ENCODE measurements around the gene CHD2. TPM values are rescaled to one million over a fixed set of nuclear protein-coding genes. Genes with fewer than 3 reads are reported as not detected.

The CHD2 gene
- total and polyA plus RNA-seq, 3 experiments from 2014 or later: 80.3 to 109 (median 99.0) TPM

DNA sequence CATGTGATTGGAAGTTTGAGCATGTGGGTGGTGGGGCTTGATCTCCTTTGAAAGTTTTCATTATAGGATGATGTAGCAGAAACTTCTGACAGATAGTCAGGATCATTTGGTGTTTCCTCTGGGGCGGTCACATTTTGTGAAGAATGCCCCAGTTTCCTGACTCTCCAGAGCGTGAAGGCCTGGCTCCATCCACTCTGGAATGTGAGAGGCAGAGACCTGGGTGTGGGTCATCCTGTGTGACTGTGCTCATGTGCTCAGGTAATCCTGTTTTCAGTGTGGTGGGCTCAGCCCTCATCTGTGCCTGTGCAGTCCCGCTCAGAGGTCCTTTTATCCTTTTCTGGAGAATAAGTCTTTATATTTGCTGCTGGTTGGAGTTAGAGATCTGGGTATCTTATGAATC, 107.9 kb downstream of the CHD2 start:
- H3K27ac ChIP-seq (ENCODE audit: low read depth, low read length): no peak overlapping the region
- DNase-seq: no peak
- peaks cover 86% of the 10 kb centered on the region for H3K36me3 ChIP-seq (ENCODE audit: insufficient read depth, low read length)
- Mint-ChIP-seq H3K4me3 (no peak overlapping the region), H3K27ac (peak overlapping the region in 6 of 8 donors; percentile 3 to 74 (median 62)), H3K4me1 (peaks cover 4 to 15% (median 6%) of the 10 kb centered on the region in 3 donors), H3K27me3 (no peaks in the 10 kb centered on the region), H3K9me3 (no peaks in the 10 kb centered on the region), H3K36me3 (peaks cover 19 to 93% (median 31%) of the 10 kb centered on the region in 3 donors)
- H3K4me3 ChIP-seq (ENCODE audit: low read length): no peak overlapping the region
- H3K4me1 ChIP-seq (ENCODE audit: insufficient read depth, low read length): no peaks in the 10 kb centered on the region
- no peaks in the 10 kb centered on the region for H3K9me3 ChIP-seq (ENCODE audit: low read length)
- CTCF ChIA-PET: no interaction called here
- POLR2A ChIA-PET: no interaction called here
- H3K27me3 ChIP-seq (ENCODE audit: insufficient read depth, low read length, poor library complexity, severe bottlenecking): no peaks in the 10 kb centered on the region

GRCh38 chr15:93012786-93013185, 112.7 kb downstream of the CHD2 start:
- no peak for DNase-seq
- H3K4me1 ChIP-seq (ENCODE audit: insufficient read depth, low read length): no peaks in the 10 kb centered on the region
- Mint-ChIP-seq H3K9me3 (no peaks in the 10 kb centered on the region), H3K36me3 (peaks cover 30 to 94% (median 42%) of the 10 kb centered on the region in 3 donors), H3K4me1 (peaks cover 7 to 15% (median 10%) of the 10 kb centered on the region in 3 donors), H3K27me3 (no peaks in the 10 kb centered on the region), H3K4me3 (no peak overlapping the region), H3K27ac (no peak overlapping the region)
- H3K27ac ChIP-seq (ENCODE audit: low read depth, low read length): no peak overlapping the region
- ChIA-PET CTCF (no interaction called here), POLR2A (no interaction called here)
- no peaks in the 10 kb centered on the region for H3K27me3 ChIP-seq (ENCODE audit: insufficient read depth, low read length, poor library complexity, severe bottlenecking)
- H3K9me3 ChIP-seq (ENCODE audit: low read length): no peaks in the 10 kb centered on the region
- peaks cover 89% of the 10 kb centered on the region for H3K36me3 ChIP-seq (ENCODE audit: insufficient read depth, low read length)
- H3K4me3 ChIP-seq (ENCODE audit: low read length): no peak overlapping the region

- CTCF ChIA-PET: interaction anchor here (1.0 to 1.5 kb wide), 2 partner anchors 10 to 13 kb away, joined by 3 read pairs; no protein-coding TSS in a partner anchor
- Histone ChIP-seq H3K27ac (ENCODE audit: low read depth, low read length) (no peak overlapping the region), H3K9me3 (ENCODE audit: low read length) (no peaks in the 10 kb centered on the region), H3K27me3 (ENCODE audit: insufficient read depth, low read length, poor library complexity, severe bottlenecking) (no peaks in the 10 kb centered on the region), H3K4me3 (ENCODE audit: low read length) (no peak overlapping the region), H3K4me1 (ENCODE audit: insufficient read depth, low read length) (peaks cover 6% of the 10 kb centered on the region), H3K36me3 (ENCODE audit: insufficient read depth, low read length) (peaks cover 91% of the 10 kb centered on the region)
- peaks cover 28 to 95% (median 57%) of the 10 kb centered on the region in 3 donors for H3K36me3 Mint-ChIP-seq
- no peaks in the 10 kb centered on the region for H3K27me3 Mint-ChIP-seq
- DNase-seq: no peak
- no peaks in the 10 kb centered on the region for H3K9me3 Mint-ChIP-seq
- H3K27ac Mint-ChIP-seq: peak overlapping the region in 3 of 8 donors; percentile 36 to 69 (median 67)
- no peak overlapping the region for H3K4me3 Mint-ChIP-seq
- POLR2A ChIA-PET: interaction anchor here (0.7 kb wide), 1 partner anchor 42 kb away, joined by 6 read pairs; no protein-coding TSS in a partner anchor
- peaks cover 33 to 57% (median 51%) of the 10 kb centered on the region in 3 donors for H3K4me1 Mint-ChIP-seq
These were observed 117.4 kb downstream of the CHD2 start for GRCh38 chr15:93017526-93017925.

- H3K36me3 ChIP-seq (ENCODE audit: insufficient read depth, low read length): peaks cover 90% of the 10 kb centered on the region
- ChIA-PET CTCF (interaction anchor here (1.5 kb wide), 1 partner anchor 9 kb away, joined by 3 read pairs; no protein-coding TSS in a partner anchor), POLR2A (no interaction called here)
- Mint-ChIP-seq H3K4me1 (peaks cover 44 to 68% (median 62%) of the 10 kb centered on the region in 3 donors), H3K27me3 (no peaks in the 10 kb centered on the region), H3K4me3 (no peak overlapping the region), H3K9me3 (no peaks in the 10 kb centered on the region), H3K27ac (peak overlapping the region in 7 of 8 donors; percentile 4 to 80 (median 54)), H3K36me3 (peaks cover 24 to 95% (median 61%) of the 10 kb centered on the region in 3 donors)
- no peak overlapping the region for H3K27ac ChIP-seq (ENCODE audit: low read depth, low read length)
- H3K9me3 ChIP-seq (ENCODE audit: low read length): no peaks in the 10 kb centered on the region
- H3K27me3 ChIP-seq (ENCODE audit: insufficient read depth, low read length, poor library complexity, severe bottlenecking): no peaks in the 10 kb centered on the region
- H3K4me1 ChIP-seq (ENCODE audit: insufficient read depth, low read length): peaks cover 8% of the 10 kb centered on the region
- no peak for DNase-seq
- H3K4me3 ChIP-seq (ENCODE audit: low read length): no peak overlapping the region
These were observed 118.5 kb downstream of the CHD2 start for GRCh38 chr15:93018574-93018973.

DNA sequence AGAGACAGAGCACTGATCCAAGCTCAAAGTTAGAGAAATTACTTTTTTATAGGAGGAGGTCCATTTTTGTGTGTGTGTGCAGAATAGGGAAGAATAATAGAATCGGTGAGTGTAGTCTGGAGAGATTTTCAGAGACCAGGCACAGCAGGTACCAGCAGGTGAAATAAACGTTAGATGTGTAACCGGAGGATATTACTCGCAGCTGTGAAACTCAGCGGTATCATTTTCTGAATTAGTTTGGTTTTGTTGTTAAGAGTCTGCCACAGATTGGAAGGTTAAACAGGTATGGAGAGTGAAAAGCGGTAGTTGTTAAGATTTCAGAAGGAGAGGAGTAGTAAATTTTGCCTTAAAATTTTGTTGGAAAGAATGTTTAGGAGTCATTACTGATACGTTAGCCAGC, 119.0 kb downstream of the CHD2 start:
- H3K4me1 Mint-ChIP-seq: peaks cover 49 to 72% (median 65%) of the 10 kb centered on the region in 3 donors

DNA sequence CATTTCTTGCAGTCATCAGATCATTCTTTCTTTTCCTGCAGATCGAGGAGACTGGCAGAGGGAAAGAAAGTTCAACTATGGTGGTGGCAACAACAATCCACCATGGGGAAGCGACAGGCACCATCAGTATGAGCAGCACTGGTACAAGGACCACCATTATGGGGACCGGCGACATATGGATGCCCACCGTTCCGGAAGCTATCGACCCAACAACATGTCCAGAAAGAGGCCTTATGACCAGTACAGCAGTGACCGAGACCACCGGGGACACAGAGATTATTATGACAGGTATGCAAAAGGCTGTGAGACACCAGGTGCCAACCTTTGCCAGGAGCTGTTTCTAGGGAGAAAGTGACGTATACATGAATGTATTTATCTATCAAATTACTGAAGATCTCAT, 119.8 kb downstream of the CHD2 start:
- H3K27ac Mint-ChIP-seq: peak overlapping the region in 7 of 8 donors; percentile 11 to 68 (median 29)
- POLR2A ChIA-PET: interaction anchor here (0.6 kb wide), 1 partner anchor 222 kb away, joined by 4 read pairs; no protein-coding TSS in a partner anchor

More for the DNA sequence above, 119.0 kb downstream of the CHD2 start:
- POLR2A ChIA-PET: no interaction called here
- Mint-ChIP-seq H3K36me3 (peaks cover 24 to 97% (median 64%) of the 10 kb centered on the region in 3 donors), H3K27me3 (no peaks in the 10 kb centered on the region), H3K27ac (peak overlapping the region in 6 of 8 donors; percentile 10 to 78 (median 32)), H3K9me3 (no peaks in the 10 kb centered on the region), H3K4me3 (peak overlapping the region in 1 of 7 donors; percentile 6)
- Histone ChIP-seq H3K4me1 (ENCODE audit: insufficient read depth, low read length) (peaks cover 8% of the 10 kb centered on the region), H3K4me3 (ENCODE audit: low read length) (no peak overlapping the region), H3K27me3 (ENCODE audit: insufficient read depth, low read length, poor library complexity, severe bottlenecking) (no peaks in the 10 kb centered on the region), H3K9me3 (ENCODE audit: low read length) (no peaks in the 10 kb centered on the region), H3K27ac (ENCODE audit: low read depth, low read length) (no peak overlapping the region), H3K36me3 (ENCODE audit: insufficient read depth, low read length) (peaks cover 87% of the 10 kb centered on the region)
- CTCF ChIA-PET: interaction anchor here (1.5 kb wide), 1 partner anchor 9 kb away, joined by 3 read pairs; no protein-coding TSS in a partner anchor
- no peak for DNase-seq

DNA sequence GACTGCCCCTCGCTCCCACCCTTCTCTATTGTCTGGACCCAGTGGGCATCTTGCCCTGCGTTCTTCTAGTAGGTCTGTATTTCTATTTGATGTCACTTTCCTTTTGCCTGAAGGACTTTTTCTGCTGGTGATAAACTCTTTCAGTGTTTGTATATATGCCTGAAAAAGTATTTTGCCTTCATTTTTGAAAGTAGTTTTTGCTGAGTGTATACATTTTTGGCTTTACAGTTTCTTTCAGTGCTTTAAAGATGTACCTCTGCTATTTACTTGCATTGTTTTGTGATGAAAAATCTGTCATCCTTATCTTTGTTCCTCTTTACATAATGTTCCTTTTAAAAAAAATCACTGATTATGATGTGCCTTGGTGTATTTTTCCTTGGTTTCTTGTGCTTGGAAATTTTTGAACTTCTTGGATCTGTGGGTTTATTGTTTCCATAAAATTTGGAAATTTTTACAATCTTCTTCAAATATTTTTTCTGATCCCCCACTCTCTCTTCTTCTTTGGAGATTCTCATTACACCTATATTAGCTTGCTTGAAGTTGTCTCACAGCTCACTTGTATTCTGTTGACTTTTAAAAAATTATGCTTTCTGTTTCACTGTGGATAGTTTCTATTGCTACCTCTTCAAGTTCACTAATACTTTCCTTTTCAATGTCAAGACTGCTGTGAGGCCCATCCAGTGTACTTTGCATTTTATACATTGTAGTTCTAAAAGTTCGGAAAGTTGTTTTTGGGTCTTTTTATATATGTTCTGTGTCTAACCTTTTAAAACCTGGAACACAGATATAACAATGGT, 121.0 kb downstream of the CHD2 start:
- ChIA-PET POLR2A (no interaction called here), CTCF (interaction anchor here (0.9 kb wide), 1 partner anchor 9 kb away, joined by 3 read pairs; no protein-coding TSS in a partner anchor)
- no peak for DNase-seq
- peaks cover 66 to 86% (median 82%) of the 10 kb centered on the region in 3 donors for H3K4me1 Mint-ChIP-seq
- H3K27me3 Mint-ChIP-seq: no peaks in the 10 kb centered on the region
- Histone ChIP-seq H3K27ac (ENCODE audit: low read depth, low read length) (no peak overlapping the region), H3K27me3 (ENCODE audit: insufficient read depth, low read length, poor library complexity, severe bottlenecking) (no peaks in the 10 kb centered on the region), H3K4me1 (ENCODE audit: insufficient read depth, low read length) (peaks cover 25% of the 10 kb centered on the region), H3K36me3 (ENCODE audit: insufficient read depth, low read length) (peaks cover 87% of the 10 kb centered on the region), H3K4me3 (ENCODE audit: low read length) (no peak overlapping the region), H3K9me3 (ENCODE audit: low read length) (no peaks in the 10 kb centered on the region)
- H3K4me3 Mint-ChIP-seq: peak overlapping the region in 2 of 7 donors; percentile 1 to 2
- peaks cover 22 to 97% (median 63%) of the 10 kb centered on the region in 3 donors for H3K36me3 Mint-ChIP-seq
- peak overlapping the region in 7 of 8 donors; percentile 3 to 90 (median 42) for H3K27ac Mint-ChIP-seq
- H3K9me3 Mint-ChIP-seq: no peaks in the 10 kb centered on the region

More for the DNA sequence above, 119.8 kb downstream of the CHD2 start:
- Histone ChIP-seq H3K27ac (ENCODE audit: low read depth, low read length) (no peak overlapping the region), H3K27me3 (ENCODE audit: insufficient read depth, low read length, poor library complexity, severe bottlenecking) (no peaks in the 10 kb centered on the region), H3K4me1 (ENCODE audit: insufficient read depth, low read length) (peaks cover 16% of the 10 kb centered on the region), H3K9me3 (ENCODE audit: low read length) (no peaks in the 10 kb centered on the region), H3K4me3 (ENCODE audit: low read length) (no peak overlapping the region), H3K36me3 (ENCODE audit: insufficient read depth, low read length) (peaks cover 87% of the 10 kb centered on the region)
- CTCF ChIA-PET: interaction anchor here (0.9 kb wide), 1 partner anchor 11 kb away, joined by 3 read pairs; no protein-coding TSS in a partner anchor
- DNase-seq: no peak
- Mint-ChIP-seq H3K36me3 (peaks cover 27 to 97% (median 67%) of the 10 kb centered on the region in 3 donors), H3K4me1 (peaks cover 58 to 81% (median 74%) of the 10 kb centered on the region in 3 donors), H3K9me3 (no peaks in the 10 kb centered on the region), H3K27me3 (no peaks in the 10 kb centered on the region), H3K4me3 (no peak overlapping the region)

DNA sequence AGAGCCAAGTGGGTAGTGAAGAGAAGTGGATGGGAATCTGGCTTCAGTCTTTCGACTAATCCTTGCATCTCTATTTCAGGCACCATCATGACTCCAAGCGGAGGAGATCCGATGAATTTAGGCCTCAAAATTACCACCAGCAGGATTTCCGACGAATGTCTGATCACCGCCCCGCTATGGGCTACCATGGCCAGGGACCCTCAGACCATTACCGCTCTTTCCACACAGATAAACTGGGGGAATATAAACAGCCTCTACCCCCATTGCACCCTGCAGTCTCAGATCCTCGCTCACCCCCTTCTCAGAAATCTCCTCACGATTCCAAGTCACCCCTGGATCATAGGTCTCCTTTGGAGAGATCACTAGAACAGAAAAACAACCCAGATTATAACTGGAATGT, 124.2 kb downstream of the CHD2 start:
- H3K4me1 ChIP-seq (ENCODE audit: insufficient read depth, low read length): peaks cover 25% of the 10 kb centered on the region
- Mint-ChIP-seq H3K9me3 (no peaks in the 10 kb centered on the region), H3K4me1 (peaks cover 57 to 78% (median 72%) of the 10 kb centered on the region in 3 donors), H3K27ac (peak overlapping the region in 5 of 8 donors; percentile 7 to 81 (median 51)), H3K4me3 (peak overlapping the region in 1 of 7 donors; percentile 2), H3K27me3 (peaks cover 0 to 2% of the 10 kb centered on the region in 2 donors), H3K36me3 (peaks cover 16 to 88% (median 45%) of the 10 kb centered on the region in 3 donors)
- H3K9me3 ChIP-seq (ENCODE audit: low read length): no peaks in the 10 kb centered on the region
- ChIA-PET POLR2A (no interaction called here), CTCF (no interaction called here)
- no peaks in the 10 kb centered on the region for H3K27me3 ChIP-seq (ENCODE audit: insufficient read depth, low read length, poor library complexity, severe bottlenecking)
- H3K27ac ChIP-seq (ENCODE audit: low read depth, low read length): no peak overlapping the region
- peaks cover 67% of the 10 kb centered on the region for H3K36me3 ChIP-seq (ENCODE audit: insufficient read depth, low read length)
- no peak for DNase-seq
- H3K4me3 ChIP-seq (ENCODE audit: low read length): no peak overlapping the region
